RKO (cell line): ENCODE data around the gene PLCB2.

Source experiments
- DNase-seq: peaks from one replicate; pipeline ENCODE4 v3.0.0-alpha.2; 2016; ENCODE audit warnings: low spot score

PLCB2 gene

GRCh38 chr15:40302288-40302886 lies 5.3 kb downstream of the PLCB2 start:
- DNase-seq, result no peak

- no peak for DNase-seq
These were observed 6.1 kb downstream of the PLCB2 start for GRCh38 chr15:40301467-40302179.

GRCh38 chr15:40300771-40301170 lies 7.0 kb downstream of the PLCB2 start:
- no peak for DNase-seq

- DNase-seq, result no peak
These were observed 7.4 kb downstream of the PLCB2 start for GRCh38 chr15:40300367-40300766.

- no peak for DNase-seq
These were observed 9.4 kb downstream of the PLCB2 start for GRCh38 chr15:40298216-40298935.

GRCh38 chr15:40297356-40297755 lies 10.4 kb downstream of the PLCB2 start:
- no peak for DNase-seq

GRCh38 chr15:40296561-40297230 lies 11.0 kb downstream of the PLCB2 start:
- no peak for DNase-seq

GRCh38 chr15:40295877-40296560 lies 11.7 kb downstream of the PLCB2 start:
- no peak for DNase-seq

GRCh38 chr15:40295297-40295696 lies 12.4 kb downstream of the PLCB2 start:
- DNase-seq, result no peak

- DNase-seq, result no peak
These were observed 13.5 kb downstream of the PLCB2 start for GRCh38 chr15:40293905-40294895.

- no peak for DNase-seq
These were observed 14.7 kb downstream of the PLCB2 start for GRCh38 chr15:40293006-40293405.

- DNase-seq, result no peak
These were observed 15.5 kb downstream of the PLCB2 start for GRCh38 chr15:40292246-40292645.

- peak; percentile 46 for DNase-seq
These were observed 16.7 kb downstream of the PLCB2 start for GRCh38 chr15:40290918-40291574.

- no peak for DNase-seq
These were observed 17.2 kb downstream of the PLCB2 start for GRCh38 chr15:40290545-40290917.

GRCh38 chr15:40289140-40289775 lies 18.5 kb downstream of the PLCB2 start:
- no peak for DNase-seq

GRCh38 chr15:40287968-40288367 lies 19.8 kb downstream of the PLCB2 start:
- no peak for DNase-seq

GRCh38 chr15:40287505-40287904 lies 20.2 kb downstream of the PLCB2 start:
- no peak for DNase-seq

- DNase-seq, result no peak
These were observed 20.9 kb downstream of the PLCB2 start for GRCh38 chr15:40286794-40287193.

GRCh38 chr15:40286061-40286532 lies 21.6 kb downstream of the PLCB2 start:
- DNase-seq, result no peak

GRCh38 chr15:40285554-40286011 lies 22.2 kb downstream of the PLCB2 start:
- DNase-seq, result no peak
